ENCODE data around the gene DAGLA.

DNA sequence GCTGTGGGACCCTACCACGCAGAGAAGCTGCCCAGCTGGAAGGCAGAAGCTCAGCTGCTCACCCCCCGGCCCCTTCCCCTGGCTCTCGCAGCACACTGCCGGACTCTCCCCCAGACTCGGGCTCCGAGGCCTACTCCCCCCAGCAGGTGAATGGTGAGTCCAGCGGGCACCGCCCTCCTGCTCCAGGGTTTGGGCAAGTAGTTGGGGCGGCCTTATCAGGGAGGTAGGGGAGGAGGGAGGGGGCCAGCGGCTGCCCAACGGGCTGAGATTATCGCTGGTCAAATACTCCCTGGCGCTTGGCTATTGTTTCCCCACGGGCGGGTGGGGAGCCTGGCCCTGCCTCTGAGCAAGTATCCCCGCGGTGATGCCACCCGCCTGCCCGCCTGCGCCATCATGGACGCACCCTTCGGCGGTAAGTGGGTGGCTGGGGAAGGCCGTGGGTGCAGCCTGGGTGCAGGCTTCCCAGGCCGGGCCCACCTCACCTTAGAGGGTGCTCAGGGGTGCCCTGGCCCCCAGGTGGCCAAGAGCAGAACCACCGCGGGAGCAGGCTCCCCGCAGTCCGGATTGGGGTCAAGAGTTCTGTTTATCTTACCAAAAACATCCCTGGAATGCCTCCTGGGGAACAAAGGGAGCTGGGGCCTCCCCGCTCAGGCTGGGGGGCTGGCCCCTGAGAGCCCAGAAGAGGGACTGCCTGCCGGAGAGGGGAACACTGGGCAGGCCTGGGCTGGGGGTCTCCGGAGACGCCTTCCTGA lies 89.2 kb downstream of the DAGLA start:
- TF ChIP-seq, protein P1, sequence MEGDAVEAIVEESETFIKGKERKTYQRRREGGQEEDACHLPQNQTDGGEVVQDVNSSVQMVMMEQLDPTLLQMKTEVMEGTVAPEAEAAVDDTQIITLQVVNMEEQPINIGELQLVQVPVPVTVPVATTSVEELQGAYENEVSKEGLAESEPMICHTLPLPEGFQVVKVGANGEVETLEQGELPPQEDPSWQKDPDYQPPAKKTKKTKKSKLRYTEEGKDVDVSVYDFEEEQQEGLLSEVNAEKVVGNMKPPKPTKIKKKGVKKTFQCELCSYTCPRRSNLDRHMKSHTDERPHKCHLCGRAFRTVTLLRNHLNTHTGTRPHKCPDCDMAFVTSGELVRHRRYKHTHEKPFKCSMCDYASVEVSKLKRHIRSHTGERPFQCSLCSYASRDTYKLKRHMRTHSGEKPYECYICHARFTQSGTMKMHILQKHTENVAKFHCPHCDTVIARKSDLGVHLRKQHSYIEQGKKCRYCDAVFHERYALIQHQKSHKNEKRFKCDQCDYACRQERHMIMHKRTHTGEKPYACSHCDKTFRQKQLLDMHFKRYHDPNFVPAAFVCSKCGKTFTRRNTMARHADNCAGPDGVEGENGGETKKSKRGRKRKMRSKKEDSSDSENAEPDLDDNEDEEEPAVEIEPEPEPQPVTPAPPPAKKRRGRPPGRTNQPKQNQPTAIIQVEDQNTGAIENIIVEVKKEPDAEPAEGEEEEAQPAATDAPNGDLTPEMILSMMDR (IDR thresholded peaks at IDR 0.05), result no peak
- no peak for TF ChIP-seq POLR2A (IDR thresholded peaks at IDR 0.05)
